ENCODE results near the gene ST3GAL3.
A peak's percentile ranks its signal among the peaks of the same experiment; 100 is the strongest.
"Not testable (repeated sequence)": the region's sequence is repeated elsewhere in the genome, so short reads cannot be mapped to it uniquely, and the experiment has no call there.

The ST3GAL3 gene

GRCh38 chr1:43743206-43743605 lies 35.9 kb downstream of the ST3GAL3 start:
- DNase-seq (ENCODE audit: low read depth, low spot score), result no peak
- no peak overlapping the region for H3K4me3 ChIP-seq (ENCODE audit: low read length)

- no peak for DNase-seq (ENCODE audit: low read depth, low spot score)
- H3K4me3 ChIP-seq (ENCODE audit: low read length), result no peak overlapping the region
Observed at GRCh38 chr1:43747736-43748135, 40.4 kb downstream of the ST3GAL3 start.

- DNase-seq (ENCODE audit: low read depth, low spot score), result no peak
- H3K4me3 ChIP-seq (ENCODE audit: low read length), result no peak overlapping the region
Observed at GRCh38 chr1:43750083-43750482, 42.7 kb downstream of the ST3GAL3 start.

- DNase-seq (ENCODE audit: low read depth, low spot score), result no peak
- H3K4me3 ChIP-seq (ENCODE audit: low read length), result no peak overlapping the region
Observed at GRCh38 chr1:43753422-43753821, 46.1 kb downstream of the ST3GAL3 start.

GRCh38 chr1:43754892-43755291 lies 47.6 kb downstream of the ST3GAL3 start:
- H3K4me3 ChIP-seq (ENCODE audit: low read length), result no peak overlapping the region
- DNase-seq (ENCODE audit: low read depth, low spot score), result no peak

- no peak for DNase-seq (ENCODE audit: low read depth, low spot score)
- no peak overlapping the region for H3K4me3 ChIP-seq (ENCODE audit: low read length)
Observed at GRCh38 chr1:43757343-43758053, 50.2 kb downstream of the ST3GAL3 start.

- DNase-seq (ENCODE audit: low read depth, low spot score), result no peak
- no peak overlapping the region for H3K4me3 ChIP-seq (ENCODE audit: low read length)
Observed at GRCh38 chr1:43760745-43761317, 53.5 kb downstream of the ST3GAL3 start.

GRCh38 chr1:43763497-43763973 lies 56.2 kb downstream of the ST3GAL3 start:
- H3K4me3 ChIP-seq (ENCODE audit: low read length), result no peak overlapping the region
- DNase-seq (ENCODE audit: low read depth, low spot score), result peak; percentile 70

GRCh38 chr1:43764581-43764980 lies 57.2 kb downstream of the ST3GAL3 start:
- DNase-seq (ENCODE audit: low read depth, low spot score), result no peak
- no peak overlapping the region for H3K4me3 ChIP-seq (ENCODE audit: low read length)

- DNase-seq (ENCODE audit: low read depth, low spot score), result no peak
- no peak overlapping the region for H3K4me3 ChIP-seq (ENCODE audit: low read length)
Observed at GRCh38 chr1:43766086-43766784, 58.9 kb downstream of the ST3GAL3 start.

GRCh38 chr1:43766818-43767525 lies 59.6 kb downstream of the ST3GAL3 start:
- no peak overlapping the region for H3K4me3 ChIP-seq (ENCODE audit: low read length)
- no peak for DNase-seq (ENCODE audit: low read depth, low spot score)

GRCh38 chr1:43768168-43768567 lies 60.8 kb downstream of the ST3GAL3 start:
- no peak overlapping the region for H3K4me3 ChIP-seq (ENCODE audit: low read length)
- DNase-seq (ENCODE audit: low read depth, low spot score), result no peak

- no peak for DNase-seq (ENCODE audit: low read depth, low spot score)
- no peak overlapping the region for H3K4me3 ChIP-seq (ENCODE audit: low read length)
Observed at GRCh38 chr1:43769350-43769908, 62.1 kb downstream of the ST3GAL3 start.

GRCh38 chr1:43770111-43770510 lies 62.8 kb downstream of the ST3GAL3 start:
- DNase-seq (ENCODE audit: low read depth, low spot score), result no peak
- no peak overlapping the region for H3K4me3 ChIP-seq (ENCODE audit: low read length)

GRCh38 chr1:43772978-43773377 lies 65.6 kb downstream of the ST3GAL3 start:
- no peak for DNase-seq (ENCODE audit: low read depth, low spot score)
- no peak overlapping the region for H3K4me3 ChIP-seq (ENCODE audit: low read length)

- DNase-seq (ENCODE audit: low read depth, low spot score), result no peak
- H3K4me3 ChIP-seq (ENCODE audit: low read length), result no peak overlapping the region
Observed at GRCh38 chr1:43773821-43774220, 66.5 kb downstream of the ST3GAL3 start.

GRCh38 chr1:43774359-43774758 lies 67.0 kb downstream of the ST3GAL3 start:
- no peak overlapping the region for H3K4me3 ChIP-seq (ENCODE audit: low read length)
- DNase-seq (ENCODE audit: low read depth, low spot score), result no peak

GRCh38 chr1:43776043-43776761 lies 68.9 kb downstream of the ST3GAL3 start:
- no peak overlapping the region for H3K4me3 ChIP-seq (ENCODE audit: low read length)
- DNase-seq (ENCODE audit: low read depth, low spot score), result no peak

GRCh38 chr1:43777916-43778315 lies 70.6 kb downstream of the ST3GAL3 start:
- DNase-seq (ENCODE audit: low read depth, low spot score); H3K4me3 ChIP-seq (ENCODE audit: low read length): not testable (repeated sequence)
